Renal pelvis (tissue), 4 donors: ENCODE results near the gene CDX2. TPM values are rescaled to one million over a fixed set of nuclear protein-coding genes. Genes with fewer than 3 reads are reported as not detected.

Experiments used
- DNase-seq: peaks from one replicate; pipeline ENCODE4 v3.0.0-alpha.2; 2013
- polyA plus RNA-seq, 3 donors: library from polyadenylated mRNA; unstranded; fragments of 120-200 nt; gene quantifications; one replicate each; pipeline ENCODE4 v1.2.1, GENCODE V29; 2013; ENCODE audit not compliant: insufficient read length in 3 of 3

Gene CDX2
- polyA plus RNA-seq, 3 donors = not detected

- DNase-seq = no peak
Measured at GRCh38 chr13:27933118-27933517, 36.0 kb downstream of the CDX2 start.

- no peak for DNase-seq
Measured at GRCh38 chr13:27929868-27930267, 39.2 kb downstream of the CDX2 start.

GRCh38 chr13:27928805-27929753, 40.0 kb downstream of the CDX2 start:
- DNase-seq = no peak

- no peak for DNase-seq
Measured at GRCh38 chr13:27928353-27928804, 40.7 kb downstream of the CDX2 start.

- DNase-seq = no peak
Measured at GRCh38 chr13:27927444-27928352, 41.4 kb downstream of the CDX2 start.

GRCh38 chr13:27926644-27927434, 42.3 kb downstream of the CDX2 start:
- DNase-seq = no peak

- DNase-seq = no peak
Measured at GRCh38 chr13:27925220-27925991, 43.7 kb downstream of the CDX2 start.

GRCh38 chr13:27924529-27925141, 44.5 kb downstream of the CDX2 start:
- no peak for DNase-seq

GRCh38 chr13:27923794-27924528, 45.2 kb downstream of the CDX2 start:
- DNase-seq = no peak

GRCh38 chr13:27922883-27923612, 46.1 kb downstream of the CDX2 start:
- DNase-seq = no peak

GRCh38 chr13:27921961-27922882, 46.9 kb downstream of the CDX2 start:
- DNase-seq = no peak

- no peak for DNase-seq
Measured at GRCh38 chr13:27921421-27921960, 47.6 kb downstream of the CDX2 start.

- no peak for DNase-seq
Measured at GRCh38 chr13:27920677-27921420, 48.3 kb downstream of the CDX2 start.

- no peak for DNase-seq
Measured at GRCh38 chr13:27919934-27920676, 49.0 kb downstream of the CDX2 start, which contains the start of gene PDX1. Gene PDX1 (plus strand): TSS chr13:27920000. CDS start chr13:27920139, 139 bp downstream.

GRCh38 chr13:27919659-27919933, 49.5 kb downstream of the CDX2 start:
- no peak for DNase-seq
